ENCODE data around the gene CYP4F12. TPM values are rescaled to one million over a fixed set of nuclear protein-coding genes. Genes with fewer than 3 reads are reported as not detected.
"Not testable (repeated sequence)": the region's sequence is repeated elsewhere in the genome, so short reads cannot be mapped to it uniquely, and the experiment has no call there.

CYP4F12 gene
- total RNA-seq, 1 donor from 2014 or later = not detected

DNA sequence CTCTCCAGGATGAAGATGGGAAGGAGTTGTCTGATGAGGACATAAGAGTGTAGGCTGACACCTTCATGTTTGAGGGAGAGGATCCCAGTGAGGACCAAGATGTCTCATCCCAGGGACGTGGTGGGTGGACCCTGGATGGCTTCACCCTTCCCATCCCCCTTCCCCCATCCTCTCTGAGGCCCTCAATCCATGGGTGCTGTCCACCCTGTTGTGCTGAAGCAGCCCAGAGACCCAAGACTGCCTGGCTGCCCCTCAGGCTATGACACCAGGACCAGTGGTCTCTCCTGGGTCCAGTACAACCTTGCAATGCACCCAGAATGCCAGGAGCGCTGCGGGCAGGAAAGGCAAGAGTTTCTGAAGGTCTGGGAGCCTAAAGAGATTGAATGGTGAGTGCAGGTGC lies 3.4 kb upstream of the CYP4F12 start:
- intact Hi-C loops (cut with micrococcal nuclease) = no loop called here
- DNase-seq = no peak
- Mint-ChIP-seq H3K27ac (no peak overlapping the region), H3K4me3 (no peak overlapping the region), H3K9me3 (no peaks in the 10 kb centered on the region), H3K27me3 (no peaks in the 10 kb centered on the region), H3K36me3 (ENCODE audit: low read depth) (no peaks in the 10 kb centered on the region), H3K4me1 (no peaks in the 10 kb centered on the region)

DNA sequence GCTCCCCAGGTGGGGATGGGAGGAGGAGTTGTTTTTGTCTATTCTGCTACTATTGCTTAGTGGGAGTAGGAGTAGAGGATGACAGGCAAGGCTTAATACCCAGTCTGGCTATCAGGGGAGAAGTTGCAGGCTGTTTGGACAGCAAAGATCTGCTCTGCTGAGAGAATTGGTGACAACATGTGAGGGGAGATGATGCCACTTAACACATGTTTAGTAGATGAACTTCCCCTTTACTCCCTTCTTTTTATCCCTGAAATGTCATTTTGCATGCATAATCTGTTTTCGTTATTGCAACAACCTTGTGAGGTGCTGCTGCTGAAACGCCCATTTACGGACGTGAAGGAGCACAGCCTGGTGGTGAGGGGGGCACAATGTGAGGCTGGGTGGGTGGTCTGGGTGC lies 3.0 kb upstream of the CYP4F12 start:
- Mint-ChIP-seq H3K27ac (no peak overlapping the region), H3K4me1 (no peaks in the 10 kb centered on the region), H3K27me3 (no peaks in the 10 kb centered on the region), H3K4me3 (no peak overlapping the region), H3K9me3 (no peaks in the 10 kb centered on the region), H3K36me3 (ENCODE audit: low read depth) (no peaks in the 10 kb centered on the region)
- intact Hi-C loops (cut with micrococcal nuclease) = no loop called here
- DNase-seq = no peak

DNA sequence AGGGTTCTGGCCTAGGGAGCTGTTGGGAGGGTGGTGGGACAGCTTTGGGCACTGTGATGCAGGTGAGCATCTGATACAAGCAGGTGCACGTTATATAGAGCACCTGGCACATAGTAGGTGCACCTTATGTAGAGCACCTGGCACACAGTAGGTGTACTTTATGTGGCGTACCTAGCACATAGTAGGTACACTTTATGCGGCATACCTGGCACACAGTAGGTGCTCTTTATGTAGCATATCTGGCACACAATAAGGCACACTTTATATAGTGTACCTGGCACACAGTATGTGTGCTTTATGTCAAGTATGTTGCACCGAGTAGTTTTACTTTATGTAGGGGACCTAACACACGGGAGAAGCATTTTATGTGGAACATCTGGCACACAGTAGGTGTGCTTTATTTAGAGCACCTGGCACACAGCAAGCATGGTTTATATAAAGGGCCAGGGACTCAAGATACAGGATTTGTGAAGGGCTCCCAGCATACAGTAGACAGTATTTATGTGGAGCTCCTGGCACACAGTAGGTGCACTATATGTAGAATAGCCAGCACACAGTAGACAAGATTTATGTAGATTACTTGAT lies 1.6 kb upstream of the CYP4F12 start:
- DNase-seq = no peak
- intact Hi-C loops (cut with micrococcal nuclease) = no loop called here
- Mint-ChIP-seq H3K36me3 (ENCODE audit: low read depth) (no peaks in the 10 kb centered on the region), H3K4me3 (no peak overlapping the region), H3K9me3 (no peaks in the 10 kb centered on the region), H3K4me1 (no peaks in the 10 kb centered on the region), H3K27ac (no peak overlapping the region), H3K27me3 (no peaks in the 10 kb centered on the region)

DNA sequence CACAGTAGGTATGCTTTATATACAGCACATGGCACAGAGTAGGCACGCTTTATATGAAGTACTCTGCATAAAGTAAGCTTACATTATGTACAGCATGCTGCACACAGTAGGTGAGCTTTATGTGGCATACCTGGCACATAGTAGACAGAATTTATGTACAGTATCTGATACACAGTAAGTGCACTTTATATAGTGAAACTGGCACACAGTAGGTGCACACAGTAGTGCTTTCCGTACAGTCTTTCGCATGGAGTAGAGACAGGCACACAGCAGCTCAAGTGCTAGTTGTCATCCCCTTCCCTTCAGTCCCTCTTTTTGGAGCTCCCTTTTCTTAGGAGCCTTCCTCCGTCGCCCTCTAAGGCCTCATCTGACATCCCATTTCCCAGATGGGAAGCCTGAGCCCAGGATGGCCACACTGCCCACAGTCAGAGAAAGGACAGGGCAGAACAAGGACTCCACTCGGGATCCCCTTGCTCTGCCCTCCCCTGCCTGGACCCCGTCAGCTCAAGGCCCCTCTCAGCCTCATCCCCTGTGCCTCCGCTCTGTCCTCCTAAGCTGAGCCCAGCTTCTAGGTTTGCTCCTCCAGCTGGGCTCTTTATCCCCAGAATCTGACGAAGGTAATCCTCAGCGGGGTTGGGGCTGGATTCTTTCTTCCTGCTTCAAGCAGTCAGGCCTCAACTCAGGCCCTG lies 852 bp upstream of the CYP4F12 start:
- Mint-ChIP-seq H3K4me1 (no peaks in the 10 kb centered on the region), H3K9me3 (no peaks in the 10 kb centered on the region), H3K27me3 (no peaks in the 10 kb centered on the region), H3K4me3 (no peak overlapping the region), H3K27ac (no peak overlapping the region), H3K36me3 (ENCODE audit: low read depth) (no peaks in the 10 kb centered on the region)
- no peak for DNase-seq
- intact Hi-C loops (cut with micrococcal nuclease) = no loop called here

DNA sequence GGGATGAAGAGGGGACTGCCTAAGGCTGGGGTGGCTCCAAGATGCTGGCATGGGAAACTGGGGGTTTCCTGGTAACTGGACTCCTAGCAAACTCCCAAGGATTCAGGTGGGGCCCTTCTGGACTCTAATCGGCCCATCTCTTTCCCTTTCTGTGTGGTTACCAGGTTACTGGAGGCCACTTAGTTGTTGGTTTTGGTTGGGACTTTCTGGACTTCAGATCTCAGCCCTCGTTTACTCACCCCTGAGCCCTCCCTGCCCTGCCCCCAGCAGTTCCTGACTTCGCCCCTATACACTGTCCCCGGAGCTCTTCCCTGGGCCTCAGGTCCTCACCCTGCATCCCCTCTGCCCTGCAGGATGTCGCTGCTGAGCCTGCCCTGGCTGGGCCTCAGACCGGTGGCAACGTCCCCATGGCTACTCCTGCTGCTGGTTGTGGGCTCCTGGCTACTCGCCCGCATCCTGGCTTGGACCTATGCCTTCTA lies 328 bp downstream of the CYP4F12 start:
- no peak overlapping the region for H3K27ac Mint-ChIP-seq
- H3K36me3 Mint-ChIP-seq (ENCODE audit: low read depth) = no peaks in the 10 kb centered on the region
- H3K4me1 Mint-ChIP-seq = no peaks in the 10 kb centered on the region
- peak; percentile 51 for DNase-seq
- peaks cover 8% of the 10 kb centered on the region for H3K9me3 Mint-ChIP-seq
- H3K4me3 Mint-ChIP-seq = no peak overlapping the region
- intact Hi-C loops (cut with micrococcal nuclease) = no loop called here
- H3K27me3 Mint-ChIP-seq = no peaks in the 10 kb centered on the region

DNA sequence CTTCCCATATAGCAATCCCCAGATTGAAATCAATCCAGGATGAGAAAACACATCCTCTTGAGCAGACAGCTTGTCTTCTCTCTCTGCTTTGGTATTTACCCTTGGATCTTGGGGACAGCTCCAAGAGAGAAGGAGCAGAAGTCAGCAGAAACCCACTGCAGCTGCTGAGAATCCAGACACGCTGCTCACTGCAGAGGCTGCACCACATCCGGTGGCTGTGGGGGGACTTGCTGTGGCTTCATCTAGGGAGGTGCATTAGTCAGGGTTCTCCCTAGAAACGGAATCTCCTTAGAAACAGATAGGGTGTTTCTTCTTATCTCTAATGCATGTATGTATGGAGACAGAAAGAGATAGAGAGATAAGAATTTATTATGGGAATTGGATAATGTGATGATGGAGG lies 2.7 kb downstream of the CYP4F12 start:
- H3K4me3 Mint-ChIP-seq = no peak overlapping the region
- H3K36me3 Mint-ChIP-seq (ENCODE audit: low read depth) = no peaks in the 10 kb centered on the region
- no peaks in the 10 kb centered on the region for H3K4me1 Mint-ChIP-seq
- H3K27me3 Mint-ChIP-seq = no peaks in the 10 kb centered on the region
- H3K9me3 Mint-ChIP-seq = peaks cover 8% of the 10 kb centered on the region
- intact Hi-C loops (cut with micrococcal nuclease) = no loop called here
- no peak overlapping the region for H3K27ac Mint-ChIP-seq
- DNase-seq = peak; percentile 28

DNA sequence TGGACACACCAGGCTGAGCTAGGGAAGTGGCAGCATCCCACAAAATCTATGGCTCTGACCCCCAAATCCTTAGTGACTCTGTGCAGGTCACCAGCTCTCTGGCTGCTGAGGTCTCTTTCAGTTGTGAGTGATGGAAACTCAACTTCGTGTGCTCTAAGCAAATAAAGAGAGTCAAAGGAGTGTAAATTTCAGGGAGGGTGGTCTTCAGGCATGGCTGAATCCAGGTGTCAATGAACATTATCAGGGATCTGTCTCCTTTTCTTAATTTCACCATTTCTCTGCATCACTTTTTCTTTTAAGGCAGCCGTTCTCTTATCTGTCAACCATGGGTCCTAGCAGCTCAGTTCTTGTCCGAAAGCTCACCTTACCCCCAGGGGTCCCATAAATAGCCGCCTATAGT lies 6.2 kb downstream of the CYP4F12 start:
- Mint-ChIP-seq H3K36me3 (ENCODE audit: low read depth) (no peaks in the 10 kb centered on the region), H3K27me3 (no peaks in the 10 kb centered on the region), H3K27ac (no peak overlapping the region), H3K4me1 (no peaks in the 10 kb centered on the region), H3K9me3 (peaks cover 8% of the 10 kb centered on the region), H3K4me3 (no peak overlapping the region)
- intact Hi-C loops (cut with micrococcal nuclease) = no loop called here
- DNase-seq = no peak

DNA sequence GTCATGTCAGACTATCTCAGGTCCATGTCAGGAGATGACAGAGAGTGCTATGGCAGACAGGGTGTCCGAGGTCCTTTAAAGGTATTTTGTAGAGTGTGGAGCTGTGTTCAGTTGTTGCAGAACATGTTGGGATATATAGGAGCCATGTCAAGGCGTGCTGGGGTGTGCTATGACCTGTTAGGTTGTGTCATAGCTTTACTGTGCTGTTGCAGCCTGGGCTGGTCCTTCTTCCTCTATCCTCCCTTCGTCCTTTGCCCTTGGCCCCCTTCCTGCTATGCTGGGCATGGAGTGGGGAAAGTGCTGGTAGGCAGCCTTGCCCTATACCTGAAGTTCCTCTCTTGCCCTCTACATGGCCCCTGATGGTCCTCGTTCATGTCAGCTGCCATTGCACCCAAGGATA lies 7.0 kb downstream of the CYP4F12 start:
- H3K27ac Mint-ChIP-seq = not testable (repeated sequence)

DNA sequence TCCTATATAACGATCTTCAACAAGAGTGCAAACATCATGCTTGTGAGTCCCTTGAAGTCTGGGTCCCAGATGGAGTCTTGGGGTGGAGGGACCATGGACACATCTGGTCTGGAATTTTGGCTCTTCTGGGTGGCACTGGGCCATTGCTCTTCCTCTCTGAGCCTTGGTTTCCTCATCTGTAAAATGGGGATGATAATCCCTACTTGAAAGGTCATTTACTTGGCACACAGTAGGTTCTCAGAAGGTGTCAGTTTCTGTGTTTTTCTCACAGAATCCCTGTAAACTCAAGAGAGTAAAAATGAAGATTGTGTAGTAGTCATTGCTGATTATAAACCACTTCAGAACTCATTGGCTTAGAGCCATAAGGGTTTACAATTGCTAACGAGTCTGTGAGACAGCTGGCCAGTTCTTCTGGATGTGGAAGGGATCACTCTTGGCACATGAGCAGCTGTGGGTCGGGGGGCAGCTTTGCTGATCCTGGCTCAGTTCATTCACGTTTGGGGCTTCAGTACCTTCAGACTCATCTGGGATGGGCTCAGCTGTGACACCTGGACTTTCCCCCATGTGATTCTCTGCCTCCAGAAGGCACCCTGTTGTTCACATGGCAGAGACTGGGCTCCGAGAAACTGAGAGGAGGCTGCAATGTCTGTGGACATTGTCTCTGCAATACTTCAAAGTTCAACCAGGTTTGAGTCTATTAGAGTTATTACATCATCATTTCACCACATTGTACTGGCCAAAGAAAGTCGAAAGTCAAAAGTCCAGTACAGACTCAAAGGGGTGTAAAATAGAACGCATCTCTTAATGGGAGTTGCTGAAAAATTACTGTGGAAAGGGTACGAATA lies 7.8 kb downstream of the CYP4F12 start:
- Mint-ChIP-seq H3K4me3 (no peak overlapping the region), H3K27me3 (no peaks in the 10 kb centered on the region), H3K36me3 (ENCODE audit: low read depth) (no peaks in the 10 kb centered on the region), H3K4me1 (no peaks in the 10 kb centered on the region), H3K27ac (no peak overlapping the region), H3K9me3 (peaks cover 8% of the 10 kb centered on the region)
- intact Hi-C loops (cut with micrococcal nuclease) = no loop called here
- peak; percentile 42 for DNase-seq

More for the DNA sequence above, 7.0 kb downstream of the CYP4F12 start:
- H3K36me3 Mint-ChIP-seq (ENCODE audit: low read depth); H3K4me3 Mint-ChIP-seq; H3K27me3 Mint-ChIP-seq; H3K4me1 Mint-ChIP-seq; DNase-seq; intact Hi-C loops (cut with micrococcal nuclease); H3K9me3 Mint-ChIP-seq: not testable (repeated sequence)

DNA sequence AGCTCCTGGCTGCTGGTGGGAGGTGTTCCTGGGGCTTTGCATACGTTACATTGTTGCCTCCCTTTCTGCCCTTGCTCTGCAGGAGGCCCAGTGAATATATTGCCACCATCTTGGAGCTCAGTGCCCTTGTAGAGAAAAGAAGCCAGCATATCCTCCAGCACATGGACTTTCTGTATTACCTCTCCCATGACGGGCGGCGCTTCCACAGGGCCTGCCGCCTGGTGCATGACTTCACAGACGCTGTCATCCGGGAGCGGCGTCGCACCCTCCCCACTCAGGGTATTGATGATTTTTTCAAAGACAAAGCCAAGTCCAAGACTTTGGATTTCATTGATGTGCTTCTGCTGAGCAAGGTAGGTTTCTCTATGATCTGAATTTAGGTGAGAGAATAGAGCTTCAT lies 10.5 kb downstream of the CYP4F12 start:
- intact Hi-C loops (cut with micrococcal nuclease) = no loop called here
- Mint-ChIP-seq H3K27me3 (no peaks in the 10 kb centered on the region), H3K4me3 (no peak overlapping the region), H3K9me3 (no peaks in the 10 kb centered on the region), H3K36me3 (ENCODE audit: low read depth) (no peaks in the 10 kb centered on the region), H3K4me1 (no peaks in the 10 kb centered on the region), H3K27ac (no peak overlapping the region)
- peak; percentile 34 for DNase-seq

DNA sequence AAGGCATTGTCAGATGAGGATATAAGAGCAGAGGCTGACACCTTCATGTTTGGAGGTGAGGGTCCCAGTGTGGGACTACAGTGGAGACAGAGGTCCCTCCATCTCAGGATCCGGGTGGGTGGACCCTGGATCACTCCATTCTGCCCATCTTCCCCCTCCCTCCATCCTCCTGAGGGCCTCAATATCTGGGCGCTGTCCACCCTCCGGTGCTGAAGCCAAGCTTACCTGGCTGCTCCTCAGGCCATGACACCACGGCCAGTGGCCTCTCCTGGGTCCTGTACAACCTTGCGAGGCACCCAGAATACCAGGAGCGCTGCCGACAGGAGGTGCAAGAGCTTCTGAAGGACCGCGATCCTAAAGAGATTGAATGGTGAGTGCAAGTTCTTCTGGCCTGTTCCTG lies 11.9 kb downstream of the CYP4F12 start:
- intact Hi-C loops (cut with micrococcal nuclease) = no loop called here

DNA sequence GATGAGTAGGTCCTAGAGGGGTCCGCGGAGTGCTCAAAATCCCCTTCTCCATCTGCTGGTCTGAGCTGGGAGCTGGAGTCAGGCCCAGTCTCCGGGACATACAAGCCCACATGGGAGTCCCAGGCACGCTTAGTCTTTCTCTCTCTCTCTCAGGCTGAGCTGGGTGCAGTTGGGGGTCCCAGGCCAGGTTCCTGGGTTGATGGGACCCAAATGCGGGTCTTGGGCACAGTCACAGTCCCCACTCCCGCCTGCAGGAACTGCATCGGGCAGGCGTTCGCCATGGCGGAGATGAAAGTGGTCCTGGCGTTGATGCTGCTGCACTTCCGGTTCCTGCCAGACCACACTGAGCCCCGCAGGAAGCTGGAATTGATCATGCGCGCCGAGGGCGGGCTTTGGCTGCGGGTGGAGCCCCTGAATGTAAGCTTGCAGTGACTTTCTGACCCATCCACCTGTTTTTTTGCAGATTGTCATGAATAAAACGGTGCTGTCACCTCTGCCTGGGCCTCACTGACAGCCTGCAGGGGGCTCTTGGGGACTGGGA lies 23.8 kb downstream of the CYP4F12 start:
- Mint-ChIP-seq H3K27ac (no peak overlapping the region), H3K4me3 (no peak overlapping the region), H3K4me1 (no peaks in the 10 kb centered on the region), H3K27me3 (peaks cover 7% of the 10 kb centered on the region), H3K36me3 (ENCODE audit: low read depth) (no peaks in the 10 kb centered on the region), H3K9me3 (peaks cover 5% of the 10 kb centered on the region)
- intact Hi-C loops (cut with micrococcal nuclease) = no loop called here
- peak; percentile 28 for DNase-seq

More for the DNA sequence above, 11.9 kb downstream of the CYP4F12 start:
- H3K36me3 Mint-ChIP-seq (ENCODE audit: low read depth) = no peaks in the 10 kb centered on the region
- H3K4me1 Mint-ChIP-seq = no peaks in the 10 kb centered on the region
- no peak overlapping the region for H3K27ac Mint-ChIP-seq
- H3K4me3 Mint-ChIP-seq = no peak overlapping the region
- DNase-seq = peak; percentile 66
- H3K9me3 Mint-ChIP-seq = no peaks in the 10 kb centered on the region
- H3K27me3 Mint-ChIP-seq = no peaks in the 10 kb centered on the region

DNA sequence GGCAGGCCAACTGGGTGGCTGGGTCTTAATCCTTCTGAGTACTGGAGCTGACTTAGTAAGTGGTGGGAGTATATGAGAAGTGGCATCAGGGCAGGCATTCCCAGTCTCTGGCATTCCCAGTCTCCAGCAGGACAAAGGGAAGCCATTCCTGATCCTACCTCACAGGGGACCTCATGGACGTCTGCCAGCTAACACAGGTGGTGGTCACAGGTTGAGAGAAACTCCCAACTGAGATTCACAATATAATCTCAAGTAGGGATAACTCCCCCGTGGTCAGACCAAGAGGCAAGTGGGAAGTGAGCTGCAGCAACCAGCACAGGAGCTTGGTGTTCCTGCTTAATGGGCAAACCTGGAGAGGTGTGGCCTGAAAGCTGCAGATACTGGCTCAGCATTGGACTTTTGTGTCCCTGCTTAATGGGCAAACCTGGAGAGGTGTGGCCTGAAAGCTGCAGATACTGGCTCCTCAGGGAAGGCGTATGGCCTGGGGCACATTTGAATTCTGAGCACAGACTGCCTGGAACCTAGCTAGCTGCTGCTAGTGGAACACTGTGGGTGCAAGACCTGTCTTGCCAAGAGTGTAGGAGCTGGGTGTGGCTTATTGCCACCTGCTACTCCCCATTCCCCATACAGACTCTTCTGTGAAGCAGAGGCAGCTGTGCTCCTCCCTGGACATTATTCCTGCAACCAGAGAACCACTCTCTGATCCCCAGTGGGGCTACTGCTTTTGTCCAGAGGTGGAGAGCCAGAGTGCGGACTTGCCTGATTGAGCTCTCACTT lies 29.1 kb downstream of the CYP4F12 start:
- Mint-ChIP-seq H3K27ac (no peak overlapping the region), H3K27me3 (peaks cover 9% of the 10 kb centered on the region), H3K4me3 (no peak overlapping the region), H3K36me3 (ENCODE audit: low read depth) (no peaks in the 10 kb centered on the region), H3K4me1 (no peaks in the 10 kb centered on the region), H3K9me3 (no peaks in the 10 kb centered on the region)
- intact Hi-C loops (cut with micrococcal nuclease) = no loop called here
- DNase-seq = peak; percentile 41
